ENCODE measurements around the gene CCDC149.

GRCh38 chr4:24769571-24769970 lies 143.3 kb downstream of the CCDC149 start:
- TF ChIP-seq ZNF605 (CRISPR knock-in tag; IDR thresholded peaks at IDR 0.05), result no peak
- TF ChIP-seq GTF2F1 (IDR thresholded peaks at IDR 0.05; ENCODE audit: low read length), result no peak
- TF ChIP-seq PATZ1 (CRISPR knock-in tag; IDR thresholded peaks at IDR 0.05), result no peak
- TF ChIP-seq BHLHE40 (IDR thresholded peaks at IDR 0.05; ENCODE audit: low read length), result no peak
- TF ChIP-seq CEBPG (CRISPR knock-in tag; IDR thresholded peaks at IDR 0.05), result no peak
- no peak for TF ChIP-seq ZFP1 (CRISPR knock-in tag; IDR thresholded peaks at IDR 0.05)
- no peak for TF ChIP-seq CTCF (CRISPR knock-in tag; IDR thresholded peaks at IDR 0.05)
- TF ChIP-seq TRIM22 (IDR thresholded peaks at IDR 0.05), result no peak
- no peak for TF ChIP-seq CBX2 (IDR thresholded peaks at IDR 0.05; ENCODE audit: low read depth, low read length)
- no peak for TF ChIP-seq CBX2 (CRISPR knock-in tag; IDR thresholded peaks at IDR 0.05; ENCODE audit: low read depth)
- TF ChIP-seq DZIP1 (CRISPR knock-in tag; IDR thresholded peaks at IDR 0.05), result no peak
- TF ChIP-seq THRA (CRISPR knock-in tag; IDR thresholded peaks at IDR 0.05; ENCODE audit: borderline replicate concordance), result no peak
- no peak for TF ChIP-seq E2F5 (CRISPR knock-in tag; conservative IDR thresholded peaks at IDR 0.05)
- no peak for TF ChIP-seq KLF15 (CRISPR knock-in tag; IDR thresholded peaks at IDR 0.05; ENCODE audit: borderline replicate concordance)

All from HepG2 (cell line).